CD4-positive, alpha-beta T cell (primary cell): ENCODE measurements around the gene SLC7A5. TPM values are rescaled to one million over a fixed set of nuclear protein-coding genes. Genes with fewer than 3 reads are reported as not detected.

Experiments
- ATAC-seq: fragments of 200-7000 bp; cut with Tn5 transposase; one replicate; pipeline ENCODE4 v1.10.0; 2022; ENCODE audit warnings: mild to moderate bottlenecking; ENCODE audit not compliant: poor library complexity
- CTCF ChIA-PET: fragments of 350-600 bp; sonication (Branson Sonifier 250); formaldehyde crosslinking; loops from one replicate; lab custom pipeline; 2021; ENCODE audit warnings: antibody characterized with exemption, inconsistent platforms; lab: Charles Lee
- POLR2A ChIA-PET: fragments of 350-600 bp; sonication (Branson Sonifier 250); formaldehyde crosslinking; loops from one replicate; lab custom pipeline; 2021; ENCODE audit warnings: antibody characterized with exemption, inconsistent platforms; lab: Charles Lee
- DNase-seq, 14 experiments: peaks; one replicate each; pipeline ENCODE4 v3.0.0-alpha.2; 2013 to 2020; ENCODE audit warnings: mixed read lengths in 2 of 14
- H3K27ac ChIP-seq, 2 donors: one replicate each; pipeline versions ENCODE4 v1.5.1 to v1.7.0; 2013; ENCODE audit warnings: low read length in 2 of 2, low read depth in 1 of 2, mild to moderate bottlenecking in 1 of 2
- H3K27me3 ChIP-seq, 2 experiments: 1 replicate in 1 of 2; 2 replicates in 1 of 2; pipeline versions ENCODE4 v1.6.1 to v1.7.0; 2013; ENCODE audit warnings: low read length in 2 of 2, control low read depth in 1 of 2, mild to moderate bottlenecking in 1 of 2, moderate library complexity in 1 of 2; ENCODE audit not compliant: insufficient read depth in 2 of 2, control insufficient read depth in 1 of 2
- H3K36me3 ChIP-seq: one replicate; pipeline ENCODE4 v1.6.1; 2013; ENCODE audit warnings: low read length, control low read depth; ENCODE audit not compliant: insufficient read depth
- H3K4me1 ChIP-seq: one replicate; pipeline ENCODE4 v1.6.1; 2013; ENCODE audit warnings: low read length, control low read depth; ENCODE audit not compliant: insufficient read depth
- H3K4me3 ChIP-seq: one replicate; pipeline ENCODE4 v1.5.1; 2013; ENCODE audit warnings: mild to moderate bottlenecking, low read length, moderate library complexity
- H3K9me3 ChIP-seq, 2 experiments: 1 replicate in 1 of 2; 2 replicates in 1 of 2; pipeline versions ENCODE4 v1.6.1 to v1.7.0; 2013; ENCODE audit warnings: low read length in 2 of 2, mild to moderate bottlenecking in 2 of 2, control low read depth in 1 of 2, moderate library complexity in 1 of 2; ENCODE audit not compliant: control insufficient read depth in 1 of 2, insufficient read depth in 1 of 2
- H3K27ac Mint-ChIP-seq: one replicate; pipeline ENCODE4 v1.8.0; 2020; ENCODE audit warnings: mixed read lengths
- H3K27me3 Mint-ChIP-seq: one replicate; pipeline ENCODE4 v1.8.0; 2021; ENCODE audit warnings: mixed read lengths
- H3K36me3 Mint-ChIP-seq: one replicate; pipeline ENCODE4 v1.8.0; 2021; ENCODE audit warnings: low read depth, mixed read lengths
- H3K4me1 Mint-ChIP-seq: one replicate; pipeline ENCODE4 v1.8.0; 2021; ENCODE audit warnings: low read depth, mixed read lengths
- H3K4me3 Mint-ChIP-seq: one replicate; pipeline ENCODE4 v1.8.0; 2020; ENCODE audit warnings: mild to moderate bottlenecking, mixed read lengths
- H3K9me3 Mint-ChIP-seq: one replicate; pipeline ENCODE4 v1.8.0; 2020; ENCODE audit warnings: mixed read lengths
- CTCF ChIP-seq: fragments of 200-600 bp; IDR thresholded peaks from one replicate; pipeline ENCODE4 v1.8.0; 2022; ENCODE audit warnings: antibody characterized with exemption, mild to moderate bottlenecking
- intact Hi-C, 2 experiments: fragments of 100-400 bp; cut with DNase I in 1 of 2; cut with micrococcal nuclease in 1 of 2; formaldehyde crosslinking; loops; one replicate each; pipeline versions ENCODE4 v1.15.1 to v1.9.0; 2023 to 2025; cut with DNase I, micrococcal nuclease
- total RNA-seq, 174 experiments: library from RNA in 2 of 174; stranded (reverse) in 2 of 174; gene quantifications; one replicate each; pipeline ENCODE4 v1.2.3 and lab custom pipeline; 2021 to 2026

SLC7A5 gene
- total RNA-seq, 2 experiments from 2014 or later, result 80.3 to 85.3 TPM

GRCh38 chr16:87801679-87802259 lies 67.5 kb downstream of the SLC7A5 start:
- H3K4me3 ChIP-seq, result no peak overlapping the region
- Mint-ChIP-seq H3K36me3 (no peaks in the 10 kb centered on the region), H3K4me3 (no peak overlapping the region), H3K27me3 (no peaks in the 10 kb centered on the region), H3K9me3 (no peaks in the 10 kb centered on the region), H3K27ac (no peak overlapping the region), H3K4me1 (peaks cover 11% of the 10 kb centered on the region)
- no peaks in the 10 kb centered on the region for H3K36me3 ChIP-seq
- no peaks in the 10 kb centered on the region for H3K27me3 ChIP-seq
- no peak for DNase-seq
- no peak for TF ChIP-seq CTCF
- ChIA-PET POLR2A (no interaction called here), CTCF (no interaction called here)
- no peak overlapping the region for H3K27ac ChIP-seq
- peaks cover 0 to 4% of the 10 kb centered on the region in 2 experiments for H3K9me3 ChIP-seq
- no peak for ATAC-seq
- peaks cover 11% of the 10 kb centered on the region for H3K4me1 ChIP-seq
- intact Hi-C loops, result no loop called here

- H3K27me3 ChIP-seq, result no peaks in the 10 kb centered on the region
- no peak overlapping the region for H3K4me3 ChIP-seq
- intact Hi-C loops, result no loop called here
- ATAC-seq (no peak), DNase-seq (no peak)
- Mint-ChIP-seq H3K4me1 (no peaks in the 10 kb centered on the region), H3K9me3 (no peaks in the 10 kb centered on the region), H3K36me3 (no peaks in the 10 kb centered on the region), H3K27me3 (no peaks in the 10 kb centered on the region), H3K4me3 (no peak overlapping the region), H3K27ac (no peak overlapping the region)
- no peaks in the 10 kb centered on the region for H3K4me1 ChIP-seq
- TF ChIP-seq CTCF, result no peak
- peaks cover 0 to 4% of the 10 kb centered on the region in 2 experiments for H3K9me3 ChIP-seq
- CTCF ChIA-PET, result no interaction called here
- H3K27ac ChIP-seq, result no peak overlapping the region
- POLR2A ChIA-PET, result no interaction called here
- H3K36me3 ChIP-seq, result no peaks in the 10 kb centered on the region
These were observed 68.8 kb downstream of the SLC7A5 start for GRCh38 chr16:87800497-87800896.

GRCh38 chr16:87795336-87795735 lies 74.0 kb downstream of the SLC7A5 start:
- ChIA-PET CTCF (no interaction called here), POLR2A (no interaction called here)
- H3K9me3 Mint-ChIP-seq, result no peaks in the 10 kb centered on the region
- Histone ChIP-seq H3K36me3 (no peaks in the 10 kb centered on the region), H3K4me1 (no peaks in the 10 kb centered on the region), H3K27ac (no peak overlapping the region), H3K4me3 (no peak overlapping the region), H3K27me3 (no peaks in the 10 kb centered on the region), H3K9me3 (no peaks in the 10 kb centered on the region)
- no peaks in the 10 kb centered on the region for H3K36me3 Mint-ChIP-seq
- no peak for TF ChIP-seq CTCF
- no peak overlapping the region for H3K4me3 Mint-ChIP-seq
- H3K27ac Mint-ChIP-seq, result no peak overlapping the region
- H3K27me3 Mint-ChIP-seq, result no peaks in the 10 kb centered on the region
- intact Hi-C loops, result no loop called here
- ATAC-seq, result no peak
- H3K4me1 Mint-ChIP-seq, result no peaks in the 10 kb centered on the region
- DNase-seq, result no peak
